IMR-90 (cell line): Measurements from ENCODE around the gene PLXDC2. TPM values are rescaled to one million over a fixed set of nuclear protein-coding genes. Genes with fewer than 3 reads are reported as not detected.

Experiments used
- ATAC-seq: fragments of 200-7000 bp; cut with Tn5 transposase; 2 replicates; pipeline ENCODE4 v1.9.1; 2020; ENCODE audit warnings: low read depth, mild to moderate bottlenecking, moderate library complexity
- BruUV-seq: library from RNA; stranded (reverse); fragments of 400-500 nt; replicated peaks from 2 replicates; lab custom pipeline; 2021; lab: Mats Ljungman, UMichigan
- CTCF ChIA-PET: fragments of 300-600 bp; formaldehyde crosslinking; extraction: SDS; loops from one replicate; lab custom pipeline; 2021; ENCODE audit warnings: antibody characterized with exemption; lab: Yijun Ruan, JAX
- POLR2A ChIA-PET: fragments of 300-600 bp; sonication (Branson Sonifier 250); formaldehyde crosslinking; loops from one replicate; lab custom pipeline; 2022; ENCODE audit warnings: antibody characterized with exemption; ENCODE audit not compliant: unreplicated experiment; lab: Charles Lee
- DNase-seq: peaks from one replicate; pipeline ENCODE4 v3.0.0; 2013
- H2AFZ ChIP-seq: replicated peaks from 2 replicates; pipeline ENCODE3; 2013; ENCODE audit warnings: low read length, mild to moderate bottlenecking; ENCODE audit not compliant: poor library complexity
- H2AK5ac ChIP-seq: 2 replicates; pipeline ENCODE4 v1.6.1; 2013; ENCODE audit warnings: low read depth, low read length, inconsistent platforms
- H2AK9ac ChIP-seq: replicated peaks from 2 replicates; pipeline ENCODE3; 2013; ENCODE audit warnings: mild to moderate bottlenecking, low read depth, low read length, moderate library complexity; ENCODE audit not compliant: poor library complexity
- H2BK120ac ChIP-seq: 2 replicates; pipeline ENCODE4 v1.6.1; 2013; ENCODE audit warnings: low read depth, low read length, inconsistent platforms
- H2BK15ac ChIP-seq: 3 replicates; pipeline ENCODE4 v1.6.1; 2013; ENCODE audit warnings: low read depth, low read length, inconsistent platforms
- H2BK20ac ChIP-seq: 2 replicates; pipeline ENCODE4 v1.6.1; 2013; ENCODE audit warnings: low read depth, mild to moderate bottlenecking, inconsistent platforms, low read length, moderate library complexity
- H2BK5ac ChIP-seq: 2 replicates; pipeline ENCODE4 v1.6.1; 2013; ENCODE audit warnings: mild to moderate bottlenecking, low read depth, low read length, inconsistent platforms; ENCODE audit not compliant: poor library complexity, severe bottlenecking
- H3K14ac ChIP-seq: replicated peaks from 2 replicates; pipeline ENCODE4 v1.6.1; 2013; ENCODE audit warnings: low read depth, low read length, inconsistent platforms
- H3K18ac ChIP-seq: 2 replicates; pipeline ENCODE4 v1.6.1; 2013; ENCODE audit warnings: low read depth, low read length, control low read depth
- H3K23ac ChIP-seq: 2 replicates; pipeline ENCODE4 v1.6.1; 2013; ENCODE audit warnings: low read depth, low read length, inconsistent platforms
- H3K27ac ChIP-seq: 2 replicates; pipeline ENCODE4 v1.5.1; 2013; ENCODE audit warnings: mild to moderate bottlenecking, control low read depth, low read length; ENCODE audit not compliant: insufficient read depth
- H3K27me3 ChIP-seq: 2 replicates; pipeline ENCODE4 v1.6.1; 2013; ENCODE audit warnings: low read length; ENCODE audit not compliant: control insufficient read depth, insufficient read depth
- H3K36me3 ChIP-seq: 2 replicates; pipeline ENCODE4 v1.6.1; 2013; ENCODE audit warnings: low read length, mixed read lengths; ENCODE audit not compliant: control insufficient read depth, insufficient read depth
- H3K4ac ChIP-seq: 2 replicates; pipeline ENCODE4 v1.6.1; 2013; ENCODE audit warnings: low read depth, low read length, inconsistent platforms
- H3K4me1 ChIP-seq: 2 replicates; pipeline ENCODE4 v1.6.1; 2013; ENCODE audit warnings: low read length, mixed read lengths; ENCODE audit not compliant: control insufficient read depth, insufficient read depth
- H3K4me2 ChIP-seq: 2 replicates; pipeline ENCODE4 v1.6.1; 2013; ENCODE audit warnings: low read depth, mild to moderate bottlenecking, control low read depth, low read length, moderate library complexity
- H3K4me3 ChIP-seq: 2 replicates; pipeline ENCODE4 v1.5.1; 2013; ENCODE audit warnings: low read depth, mild to moderate bottlenecking, control low read depth, low read length, moderate library complexity; ENCODE audit not compliant: insufficient read depth
- H3K56ac ChIP-seq: 2 replicates; pipeline ENCODE4 v1.6.1; 2013; ENCODE audit warnings: low read length, inconsistent platforms; ENCODE audit not compliant: insufficient read depth; ENCODE audit errors: extremely low read depth
- H3K79me1 ChIP-seq, 2 experiments: 2 replicates each; pipeline ENCODE4 v1.6.1; 2013; ENCODE audit warnings: low read length in 2 of 2, inconsistent platforms in 1 of 2, low read depth in 1 of 2
- H3K9ac ChIP-seq: 2 replicates; pipeline ENCODE4 v1.6.1; 2013; ENCODE audit warnings: low read depth, low read length, control low read depth
- H3K9me1 ChIP-seq: 2 replicates; pipeline ENCODE4 v1.6.1; 2013; ENCODE audit warnings: low read length, inconsistent platforms; ENCODE audit not compliant: insufficient read depth
- H3K9me3 ChIP-seq: 2 replicates; pipeline ENCODE4 v1.6.1; 2013; ENCODE audit warnings: low read length; ENCODE audit not compliant: control insufficient read depth, insufficient read depth
- H4K20me1 ChIP-seq: 2 replicates; pipeline ENCODE4 v1.6.1; 2013; ENCODE audit warnings: low read length, inconsistent platforms; ENCODE audit not compliant: insufficient read depth
- H4K5ac ChIP-seq: 2 replicates; pipeline ENCODE4 v1.6.1; 2013; ENCODE audit warnings: mild to moderate bottlenecking, low read depth, low read length, control low read depth
- H4K8ac ChIP-seq, 2 experiments: 2 replicates each; pipeline ENCODE4 v1.6.1; 2013; ENCODE audit warnings: low read depth in 2 of 2, low read length in 2 of 2, control low read depth in 1 of 2, inconsistent platforms in 1 of 2
- H4K91ac ChIP-seq: 2 replicates; pipeline ENCODE4 v1.6.1; 2013; ENCODE audit warnings: low read depth, low read length, inconsistent platforms; ENCODE audit not compliant: insufficient read depth
- BHLHE40 ChIP-seq: fragments of 150-350 bp; IDR thresholded peaks from 2 replicates; pipeline ENCODE4 v1.6.1; 2016; ENCODE audit warnings: mild to moderate bottlenecking, low read depth, low read length
- CEBPB ChIP-seq: IDR thresholded peaks from 2 replicates; pipeline ENCODE4 v1.6.1; 2012; ENCODE audit warnings: low read depth, low read length, improper control_type of control experiment
- CHD1 ChIP-seq: IDR thresholded peaks from 2 replicates; pipeline ENCODE4 v1.6.1; 2012; ENCODE audit warnings: low read depth, low read length, improper control_type of control experiment
- FOS ChIP-seq: fragments of 150-350 bp; IDR thresholded peaks from 2 replicates; pipeline ENCODE4 v1.6.1; 2016; ENCODE audit warnings: low read depth, low read length
- MAFK ChIP-seq: IDR thresholded peaks from 2 replicates; pipeline ENCODE4 v1.6.1; 2012; ENCODE audit warnings: low read depth, low read length, improper control_type of control experiment
- MAZ ChIP-seq: IDR thresholded peaks from 2 replicates; pipeline ENCODE4 v1.6.1; 2012; ENCODE audit warnings: low read depth, mild to moderate bottlenecking, low read length, improper control_type of control experiment, moderate library complexity, borderline replicate concordance
- MXI1 ChIP-seq: IDR thresholded peaks from 2 replicates; pipeline ENCODE4 v1.6.1; 2012; ENCODE audit warnings: low read depth, mild to moderate bottlenecking, low read length, moderate library complexity, borderline replicate concordance
- NFE2L2 ChIP-seq: fragments of 150-350 bp; IDR thresholded peaks from 2 replicates; pipeline ENCODE4 v1.6.1; 2016; ENCODE audit warnings: low read depth, mild to moderate bottlenecking, low read length
- POLR2A ChIP-seq: IDR thresholded peaks from 2 replicates; pipeline ENCODE4 v1.6.1; 2012; ENCODE audit warnings: mild to moderate bottlenecking, low read depth, low read length
- RAD21 ChIP-seq: IDR thresholded peaks from 2 replicates; pipeline ENCODE4 v1.6.1; 2012; ENCODE audit warnings: low read length, improper control_type of control experiment
- RCOR1 ChIP-seq: IDR thresholded peaks from 2 replicates; pipeline ENCODE4 v1.6.1; 2012; ENCODE audit warnings: mild to moderate bottlenecking, low read length, improper control_type of control experiment; ENCODE audit not compliant: insufficient replicate concordance
- RFX5 ChIP-seq: IDR thresholded peaks from 2 replicates; pipeline ENCODE4 v1.8.0; 2012; ENCODE audit warnings: low read depth, mild to moderate bottlenecking, low read length, moderate library complexity
- SMC3 ChIP-seq: fragments of 150-350 bp; IDR thresholded peaks from 2 replicates; pipeline ENCODE4 v1.6.1; 2016; ENCODE audit warnings: low read depth, mild to moderate bottlenecking, antibody characterized with exemption, low read length, moderate library complexity
- WGBS, 2 experiments: methylation state at CpG; one replicate each; pipeline versions ENCODE4 v1.1.5 to v1.1.7; 2013; ENCODE audit warnings: missing lambda C conversion rate in 2 of 2; ENCODE audit not compliant: insufficient read length in 1 of 2; ENCODE audit errors: extremely low coverage in 2 of 2; 5-methylcytosine and 5-hydroxymethylcytosine counted together
- dilution Hi-C: fragments of 300-500 bp; cut with HindIII; formaldehyde crosslinking; loops from one replicate; pipeline ENCODE4 v1.14.3; 2018; ENCODE audit warnings: low sequenced_read_pairs; ENCODE audit not compliant: unreplicated experiment
- in situ Hi-C: fragments of 300-500 bp; cut with MboI; formaldehyde crosslinking; loops from 3 replicates; pipeline ENCODE4 v1.14.3; 2019; ENCODE audit warnings: low sequenced_read_pairs, inconsistent platforms, mixed read lengths
- intact Hi-C: fragments of 100-400 bp; cut with micrococcal nuclease; formaldehyde crosslinking; loops from 2 replicates; pipeline ENCODE4 v1.10.0; 2022
- polyA plus RNA-seq, 3 experiments: library from polyadenylated mRNA; depleted of rRNA; stranded (reverse); fragments of >200 nt; gene quantifications; 2 replicates each; pipeline ENCODE4 v1.2.3, GENCODE V29; 2012; ENCODE audit warnings: low replicate concordance in 1 of 3
- total RNA-seq: library from RNA; depleted of rRNA; stranded (reverse); fragments of >200 nt; gene quantifications from 2 replicates; pipeline ENCODE4 v1.2.3, GENCODE V29; 2012
- TF ChIP-seq, protein P1 (sequence below): fragments of 150-350 bp; IDR thresholded peaks from 2 replicates; pipeline ENCODE4 v1.6.1; 2016; ENCODE audit warnings: low read depth, mild to moderate bottlenecking, low read length, moderate library complexity, borderline replicate concordance
- TF ChIP-seq, protein P2 (sequence below): fragments of 150-350 bp; IDR thresholded peaks from 2 replicates; pipeline ENCODE4 v1.6.1; 2017; ENCODE audit warnings: mild to moderate bottlenecking, antibody characterized with exemption, low read length, low read depth
- TF ChIP-seq, protein P3 (sequence below): conservative IDR thresholded peaks from 2 replicates; pipeline ENCODE4 v1.5.1; 2012; ENCODE audit warnings: mild to moderate bottlenecking, low read depth, low read length, improper control_type of control experiment

Gene PLXDC2
- total and polyA plus RNA-seq, 2 of the 4 experiments (the other 2 are of a cell fraction) = 3.2 to 6.1 TPM

DNA sequence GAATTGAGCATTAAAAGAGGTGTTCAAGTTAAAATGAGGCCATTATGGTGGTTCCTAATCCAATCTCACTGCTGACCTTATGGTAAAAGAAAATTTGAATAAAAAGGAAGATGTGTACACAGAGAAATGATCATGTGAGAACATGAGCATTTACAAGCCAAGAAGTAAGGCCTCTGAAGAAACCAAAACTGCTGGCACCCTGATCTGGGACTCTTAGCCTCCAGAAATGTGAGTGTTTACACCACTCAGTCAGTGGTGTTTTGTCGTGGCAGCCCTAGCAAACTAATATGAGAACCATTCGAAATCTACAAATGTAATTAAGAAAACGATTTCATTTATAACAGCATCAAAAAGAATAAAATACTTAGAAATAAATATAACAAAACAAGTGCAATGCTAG is 6.8 kb upstream of the PLXDC2 start:
- H4K20me1 ChIP-seq = no peaks in the 10 kb centered on the region
- H2BK15ac ChIP-seq = no peak overlapping the region
- no peaks in the 10 kb centered on the region for H3K9me1 ChIP-seq
- H2BK120ac ChIP-seq = no peak overlapping the region
- H3K4me1 ChIP-seq = no peaks in the 10 kb centered on the region
- H3K9ac ChIP-seq = no peak overlapping the region
- no peaks in the 10 kb centered on the region for H3K9me3 ChIP-seq
- H3K27me3 ChIP-seq = 0 out of 2 replicates have a peak, but pooled peaks cover 2% of the 10 kb centered on the region
- in situ Hi-C loops (no loop called here), dilution Hi-C loops (no loop called here), intact Hi-C loops (no loop called here)
- ATAC-seq = no peak
- H2AK9ac ChIP-seq = no peak overlapping the region
- H3K79me1 ChIP-seq = no peaks in the 10 kb centered on the region
- no peak overlapping the region for H2BK20ac ChIP-seq
- H3K4ac ChIP-seq = no peak overlapping the region
- no peak overlapping the region for H2AK5ac ChIP-seq
- no peak overlapping the region for H2BK5ac ChIP-seq
- TF ChIP-seq RAD21 (no peak), RFX5 (no peak), BHLHE40 (no peak), CHD1 (no peak), RCOR1 (no peak), NFE2L2 (no peak), FOS (no peak), SMC3 (no peak), CEBPB (no peak), MAFK (no peak), MAZ (no peak), MXI1 (no peak), POLR2A (no peak)
- TF ChIP-seq, protein P1, sequence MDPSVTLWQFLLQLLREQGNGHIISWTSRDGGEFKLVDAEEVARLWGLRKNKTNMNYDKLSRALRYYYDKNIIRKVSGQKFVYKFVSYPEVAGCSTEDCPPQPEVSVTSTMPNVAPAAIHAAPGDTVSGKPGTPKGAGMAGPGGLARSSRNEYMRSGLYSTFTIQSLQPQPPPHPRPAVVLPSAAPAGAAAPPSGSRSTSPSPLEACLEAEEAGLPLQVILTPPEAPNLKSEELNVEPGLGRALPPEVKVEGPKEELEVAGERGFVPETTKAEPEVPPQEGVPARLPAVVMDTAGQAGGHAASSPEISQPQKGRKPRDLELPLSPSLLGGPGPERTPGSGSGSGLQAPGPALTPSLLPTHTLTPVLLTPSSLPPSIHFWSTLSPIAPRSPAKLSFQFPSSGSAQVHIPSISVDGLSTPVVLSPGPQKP = no peak
- TF ChIP-seq, protein P2, sequence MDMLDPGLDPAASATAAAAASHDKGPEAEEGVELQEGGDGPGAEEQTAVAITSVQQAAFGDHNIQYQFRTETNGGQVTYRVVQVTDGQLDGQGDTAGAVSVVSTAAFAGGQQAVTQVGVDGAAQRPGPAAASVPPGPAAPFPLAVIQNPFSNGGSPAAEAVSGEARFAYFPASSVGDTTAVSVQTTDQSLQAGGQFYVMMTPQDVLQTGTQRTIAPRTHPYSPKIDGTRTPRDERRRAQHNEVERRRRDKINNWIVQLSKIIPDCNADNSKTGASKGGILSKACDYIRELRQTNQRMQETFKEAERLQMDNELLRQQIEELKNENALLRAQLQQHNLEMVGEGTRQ = no peak
- TF ChIP-seq, protein P3, sequence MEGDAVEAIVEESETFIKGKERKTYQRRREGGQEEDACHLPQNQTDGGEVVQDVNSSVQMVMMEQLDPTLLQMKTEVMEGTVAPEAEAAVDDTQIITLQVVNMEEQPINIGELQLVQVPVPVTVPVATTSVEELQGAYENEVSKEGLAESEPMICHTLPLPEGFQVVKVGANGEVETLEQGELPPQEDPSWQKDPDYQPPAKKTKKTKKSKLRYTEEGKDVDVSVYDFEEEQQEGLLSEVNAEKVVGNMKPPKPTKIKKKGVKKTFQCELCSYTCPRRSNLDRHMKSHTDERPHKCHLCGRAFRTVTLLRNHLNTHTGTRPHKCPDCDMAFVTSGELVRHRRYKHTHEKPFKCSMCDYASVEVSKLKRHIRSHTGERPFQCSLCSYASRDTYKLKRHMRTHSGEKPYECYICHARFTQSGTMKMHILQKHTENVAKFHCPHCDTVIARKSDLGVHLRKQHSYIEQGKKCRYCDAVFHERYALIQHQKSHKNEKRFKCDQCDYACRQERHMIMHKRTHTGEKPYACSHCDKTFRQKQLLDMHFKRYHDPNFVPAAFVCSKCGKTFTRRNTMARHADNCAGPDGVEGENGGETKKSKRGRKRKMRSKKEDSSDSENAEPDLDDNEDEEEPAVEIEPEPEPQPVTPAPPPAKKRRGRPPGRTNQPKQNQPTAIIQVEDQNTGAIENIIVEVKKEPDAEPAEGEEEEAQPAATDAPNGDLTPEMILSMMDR = no peak
- no peak overlapping the region for H3K4me3 ChIP-seq
- CTCF ChIA-PET = no interaction called here
- no peak overlapping the region for H4K8ac ChIP-seq
- H3K36me3 ChIP-seq = no peaks in the 10 kb centered on the region
- POLR2A ChIA-PET = no interaction called here
- H3K18ac ChIP-seq = no peak overlapping the region
- WGBS, 2 experiments = no CpG with 5 or more reads among the region's 3 CpGs
- H3K14ac ChIP-seq = no peak overlapping the region
- no peak overlapping the region for H4K5ac ChIP-seq
- no peak overlapping the region for H3K4me2 ChIP-seq
- H3K27ac ChIP-seq = no peak overlapping the region
- no peak overlapping the region for H2AFZ ChIP-seq
- no TSS peak for BruUV-seq
- no peak for DNase-seq
- H4K91ac ChIP-seq = no peak overlapping the region
- no peak overlapping the region for H3K56ac ChIP-seq
- no peak overlapping the region for H3K23ac ChIP-seq
